Smooth muscle cell (in vitro differentiated cells): ENCODE results near the gene PCK2. TPM values are rescaled to one million over a fixed set of nuclear protein-coding genes. Genes with fewer than 3 reads are reported as not detected.

Experiments
- DNase-seq: peaks from one replicate; lab custom pipeline; 2025; ENCODE audit not compliant: unreplicated experiment; lab: John Stamatoyannopoulos, UW
- H2AFZ ChIP-seq: fragments of 200-600 bp; sonication (generic); 2 replicates; pipeline ENCODE4 v1.6.0; 2016; ENCODE audit warnings: antibody characterized with exemption, low read depth, mild to moderate bottlenecking
- H3F3A ChIP-seq: fragments of 200-600 bp; sonication (generic); 2 replicates; pipeline ENCODE4 v1.6.0; 2017; ENCODE audit warnings: antibody characterized with exemption, low read depth
- H3K27ac ChIP-seq: fragments of 200-600 bp; sonication (generic); 2 replicates; pipeline ENCODE4 v1.5.1; 2016; ENCODE audit warnings: low read depth, mild to moderate bottlenecking
- H3K27me3 ChIP-seq: fragments of 200-600 bp; sonication (generic); 2 replicates; pipeline ENCODE4 v1.6.1; 2016; ENCODE audit warnings: low read depth, mild to moderate bottlenecking
- H3K36me3 ChIP-seq: fragments of 200-600 bp; sonication (generic); 2 replicates; pipeline ENCODE4 v1.5.1; 2016; ENCODE audit warnings: low read depth
- H3K4me1 ChIP-seq: fragments of 200-600 bp; sonication (generic); 2 replicates; pipeline ENCODE4 v1.5.1; 2016; ENCODE audit warnings: low read depth
- H3K4me2 ChIP-seq: fragments of 200-600 bp; sonication (generic); 2 replicates; pipeline ENCODE4 v1.6.0; 2016; ENCODE audit warnings: mild to moderate bottlenecking
- H3K4me3 ChIP-seq: fragments of 200-600 bp; sonication (generic); 2 replicates; pipeline ENCODE4 v1.5.1; 2016; ENCODE audit warnings: mild to moderate bottlenecking
- H3K79me2 ChIP-seq: fragments of 200-600 bp; sonication (generic); 2 replicates; pipeline ENCODE4 v1.6.0; 2016; ENCODE audit warnings: low read depth, mild to moderate bottlenecking
- H3K9ac ChIP-seq: fragments of 200-600 bp; sonication (generic); 2 replicates; pipeline ENCODE4 v1.6.0; 2016; ENCODE audit warnings: low read depth
- H3K9me3 ChIP-seq: fragments of 200-600 bp; sonication (generic); replicated peaks from 2 replicates; pipeline ENCODE4 v1.5.1; 2016; ENCODE audit warnings: low read depth
- H4K20me1 ChIP-seq: fragments of 200-600 bp; sonication (generic); 2 replicates; pipeline ENCODE4 v1.6.0; 2016; ENCODE audit warnings: low read depth
- CTCF ChIP-seq: fragments of 200-600 bp; sonication (generic); IDR thresholded peaks from 2 replicates; pipeline ENCODE4 v1.5.1; 2017; ENCODE audit warnings: borderline replicate concordance, mild to moderate bottlenecking, antibody characterized with exemption; ENCODE audit not compliant: insufficient read depth, poor library complexity, severe bottlenecking
- WGBS: methylation state at CpG from one replicate; pipeline ENCODE4 v1.1.7; 2016; ENCODE audit warnings: low lambda C conversion rate; 5-methylcytosine and 5-hydroxymethylcytosine counted together
- polyA plus RNA-seq: library from polyadenylated mRNA; unstranded; fragments of >200 nt; fragmentation: Nextera tagmentation; extraction: Ambion mirVana; gene quantifications from 2 replicates; pipeline ENCODE4 v1.2.1, GENCODE V29; 2016
- total RNA-seq: library from RNA; depleted of rRNA; stranded (reverse); fragments of >200 nt; gene quantifications from 2 replicates; pipeline ENCODE4 v1.2.3, GENCODE V29; 2014

Gene PCK2
- total and polyA plus RNA-seq, 2 experiments from 2014 or later = 21.5 to 40.4 TPM

GRCh38 chr14:24098229-24098926, 4.3 kb downstream of the PCK2 start:
- no peak overlapping the region for H2AFZ ChIP-seq
- no peaks in the 10 kb centered on the region for H3F3A ChIP-seq
- H3K9ac ChIP-seq = no peak overlapping the region
- H3K4me2 ChIP-seq = no peak overlapping the region
- H3K4me1 ChIP-seq = peaks cover 9% of the 10 kb centered on the region
- H3K4me3 ChIP-seq = no peak overlapping the region
- no peaks in the 10 kb centered on the region for H4K20me1 ChIP-seq
- no peaks in the 10 kb centered on the region for H3K9me3 ChIP-seq
- DNase-seq = no peak
- H3K79me2 ChIP-seq = peaks cover 15% of the 10 kb centered on the region
- WGBS = 96% methylated on average over 16 of the region's 16 CpGs
- no peaks in the 10 kb centered on the region for H3K36me3 ChIP-seq
- H3K27me3 ChIP-seq = no peaks in the 10 kb centered on the region
- TF ChIP-seq CTCF = no peak
- no peak overlapping the region for H3K27ac ChIP-seq

GRCh38 chr14:24098927-24099813, 5.1 kb downstream of the PCK2 start:
- no peaks in the 10 kb centered on the region for H3K36me3 ChIP-seq
- no peaks in the 10 kb centered on the region for H3F3A ChIP-seq
- H3K27me3 ChIP-seq = no peaks in the 10 kb centered on the region
- no peak overlapping the region for H3K9ac ChIP-seq
- peaks cover 15% of the 10 kb centered on the region for H3K79me2 ChIP-seq
- H2AFZ ChIP-seq = no peak overlapping the region
- H3K4me1 ChIP-seq = peaks cover 9% of the 10 kb centered on the region
- H3K27ac ChIP-seq = no peak overlapping the region
- H3K4me3 ChIP-seq = no peak overlapping the region
- H4K20me1 ChIP-seq = no peaks in the 10 kb centered on the region
- TF ChIP-seq CTCF = no peak
- DNase-seq = no peak
- no peaks in the 10 kb centered on the region for H3K9me3 ChIP-seq
- 97% methylated on average over 16 of the region's 17 CpGs for WGBS
- no peak overlapping the region for H3K4me2 ChIP-seq

DNA sequence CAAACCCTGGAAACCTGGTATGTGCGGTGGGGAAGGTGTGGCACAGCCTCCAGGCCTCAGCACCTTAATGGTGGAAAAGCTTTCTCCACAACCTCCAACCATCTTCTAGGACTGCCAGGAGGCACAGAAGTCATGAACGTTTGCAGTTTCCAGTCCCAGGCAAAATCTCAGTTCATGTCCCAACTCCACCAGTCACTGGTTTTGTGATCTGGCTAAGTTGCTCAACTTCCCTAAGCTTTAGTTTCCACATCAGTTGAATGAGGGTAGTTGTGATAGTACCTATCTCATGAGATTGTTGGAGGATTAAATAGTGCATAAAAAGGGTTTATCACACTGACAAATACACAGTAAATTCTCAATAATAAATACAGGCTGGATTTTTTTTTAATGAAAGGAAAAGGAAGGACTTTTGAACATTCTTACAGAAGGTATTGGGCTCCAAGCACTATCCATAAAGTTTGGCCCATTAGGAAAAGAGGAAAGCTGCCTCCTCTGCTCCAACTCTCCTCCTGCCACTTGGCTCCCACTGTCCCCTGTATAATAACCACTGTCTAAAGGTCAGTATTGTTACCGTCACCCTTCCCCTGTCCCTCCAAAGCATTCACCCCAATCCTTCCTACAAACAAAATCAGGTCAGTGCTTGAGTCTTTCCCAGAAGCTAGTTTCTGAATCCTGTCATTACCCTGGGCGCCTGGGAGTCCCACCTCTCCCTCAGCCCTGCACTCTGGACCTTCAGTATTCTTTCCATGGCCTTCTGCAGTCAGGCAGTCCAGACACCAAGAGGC, 6.3 kb downstream of the PCK2 start:
- Histone ChIP-seq H3K9me3 (no peaks in the 10 kb centered on the region), H3K9ac (no peak overlapping the region), H3K36me3 (no peaks in the 10 kb centered on the region), H3K27me3 (no peaks in the 10 kb centered on the region), H3K4me2 (no peak overlapping the region), H3K4me1 (peaks cover 4% of the 10 kb centered on the region), H3K79me2 (peaks cover 14% of the 10 kb centered on the region), H3K4me3 (no peak overlapping the region), H3K27ac (no peak overlapping the region), H4K20me1 (no peaks in the 10 kb centered on the region), H3F3A (no peaks in the 10 kb centered on the region), H2AFZ (no peak overlapping the region)
- 95% methylated on average over 4 of the region's 4 CpGs for WGBS
- no peak for DNase-seq
- no peak for TF ChIP-seq CTCF
